Thyroid gland (tissue), 4 donors: ENCODE measurements around the gene BTBD6. TPM values are rescaled to one million over a fixed set of nuclear protein-coding genes. Genes with fewer than 3 reads are reported as not detected.

Source experiments
- DNase-seq, 2 donors: peaks; one replicate each; pipeline ENCODE4 v3.0.0-alpha.2; 2019
- H3K27ac ChIP-seq, 3 donors: fragments of 200-600 bp; sonication (generic); 1 replicate in 2 of 3; 2 replicates in 1 of 3; pipeline ENCODE4 v1.5.1; 2016 to 2019; ENCODE audit warnings: mild to moderate bottlenecking in 1 of 3, moderate library complexity in 1 of 3
- H3K27me3 ChIP-seq: fragments of 200-600 bp; sonication (generic); one replicate; pipeline ENCODE4 v1.5.1; 2019
- H3K36me3 ChIP-seq, 2 donors: fragments of 200-600 bp; sonication (generic); one replicate each; pipeline ENCODE4 v1.5.1; 2016 to 2019
- H3K4me1 ChIP-seq, 2 donors: fragments of 200-600 bp; sonication (generic); one replicate each; pipeline ENCODE4 v1.5.1; 2017 to 2019
- H3K4me3 ChIP-seq, 3 donors: fragments of 200-600 bp; sonication (generic); replicated peaks in 1 of 3; 1 replicate in 2 of 3; 2 replicates in 1 of 3; pipeline ENCODE4 v1.5.1; 2016; ENCODE audit warnings: mild to moderate bottlenecking in 1 of 3
- H3K9me3 ChIP-seq: fragments of 200-600 bp; sonication (generic); one replicate; pipeline ENCODE4 v1.5.1; 2017
- POLR2A ChIP-seq, 2 donors: fragments of 450-650 bp; IDR thresholded peaks; one replicate each; pipeline ENCODE4 v1.6.1; 2017; ENCODE audit warnings: antibody characterized with exemption in 2 of 2, mild to moderate bottlenecking in 2 of 2, moderate library complexity in 1 of 2
- WGBS, 2 donors: methylation state at CpG; one replicate each; pipeline ENCODE4 v1.1.5; 2017; 5-methylcytosine and 5-hydroxymethylcytosine counted together
- intact Hi-C: fragments of 100-400 bp; cut with DNase I; formaldehyde crosslinking; loops from one replicate; pipeline ENCODE4 v1.15.1; 2023
- total RNA-seq, 4 donors: library from RNA; depleted of rRNA; stranded (reverse); fragments of >200 nt; gene quantifications; one replicate each; pipeline ENCODE4 v1.2.3, GENCODE V29; 2016
- TF ChIP-seq, protein P1 (sequence below), 6 experiments: fragments of 200-600 bp in 3 of 6; fragments of 450-650 bp in 3 of 6; sonication (generic) in 3 of 6; IDR thresholded peaks; one replicate each; pipeline ENCODE4 v1.5.1; 2016 to 2019; ENCODE audit warnings: antibody characterized with exemption in 6 of 6, mild to moderate bottlenecking in 2 of 6, inconsistent platforms in 1 of 6, moderate library complexity in 1 of 6

Gene BTBD6
- total RNA-seq, 4 donors from 2014 or later: 35.9 to 58.2 (median 44.2) TPM

DNA sequence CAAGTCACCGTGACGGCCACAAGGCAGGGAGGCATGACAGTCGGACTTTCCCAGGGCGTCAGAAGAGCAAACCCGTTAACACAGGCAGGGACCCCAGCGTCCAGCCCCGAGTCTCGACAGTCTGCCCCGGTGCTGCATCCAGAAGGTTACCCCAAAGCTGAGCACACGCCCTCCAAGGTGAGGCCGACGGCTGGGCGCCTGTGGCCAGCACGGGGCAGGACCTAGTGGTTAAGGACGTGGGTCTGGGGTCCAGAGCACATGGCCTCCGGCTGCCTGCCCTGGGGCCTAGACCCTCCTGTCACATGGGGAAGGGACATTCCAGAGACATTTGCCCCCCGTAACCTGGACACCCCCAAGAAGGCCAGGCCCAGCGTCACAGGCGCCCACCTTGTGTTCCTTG is 29.7 kb upstream of the BTBD6 start:
- H3K36me3 ChIP-seq: peaks cover 11 to 16% of the 10 kb centered on the region in 2 donors
- no peaks in the 10 kb centered on the region for H3K9me3 ChIP-seq
- no peak overlapping the region for H3K4me3 ChIP-seq
- no peaks in the 10 kb centered on the region for H3K27me3 ChIP-seq
- 85 to 92% methylated on average over 15 to 19 of the region's 19 CpGs for WGBS, 2 donors
- TF ChIP-seq, protein P1, sequence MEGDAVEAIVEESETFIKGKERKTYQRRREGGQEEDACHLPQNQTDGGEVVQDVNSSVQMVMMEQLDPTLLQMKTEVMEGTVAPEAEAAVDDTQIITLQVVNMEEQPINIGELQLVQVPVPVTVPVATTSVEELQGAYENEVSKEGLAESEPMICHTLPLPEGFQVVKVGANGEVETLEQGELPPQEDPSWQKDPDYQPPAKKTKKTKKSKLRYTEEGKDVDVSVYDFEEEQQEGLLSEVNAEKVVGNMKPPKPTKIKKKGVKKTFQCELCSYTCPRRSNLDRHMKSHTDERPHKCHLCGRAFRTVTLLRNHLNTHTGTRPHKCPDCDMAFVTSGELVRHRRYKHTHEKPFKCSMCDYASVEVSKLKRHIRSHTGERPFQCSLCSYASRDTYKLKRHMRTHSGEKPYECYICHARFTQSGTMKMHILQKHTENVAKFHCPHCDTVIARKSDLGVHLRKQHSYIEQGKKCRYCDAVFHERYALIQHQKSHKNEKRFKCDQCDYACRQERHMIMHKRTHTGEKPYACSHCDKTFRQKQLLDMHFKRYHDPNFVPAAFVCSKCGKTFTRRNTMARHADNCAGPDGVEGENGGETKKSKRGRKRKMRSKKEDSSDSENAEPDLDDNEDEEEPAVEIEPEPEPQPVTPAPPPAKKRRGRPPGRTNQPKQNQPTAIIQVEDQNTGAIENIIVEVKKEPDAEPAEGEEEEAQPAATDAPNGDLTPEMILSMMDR (IDR thresholded peaks at IDR 0.05): no peak
- no peak for TF ChIP-seq POLR2A (IDR thresholded peaks at IDR 0.05)
- no peak overlapping the region for H3K27ac ChIP-seq
- DNase-seq: no peak
- intact Hi-C loops: no loop called here
- peaks cover 23 to 29% of the 10 kb centered on the region in 2 donors for H3K4me1 ChIP-seq

DNA sequence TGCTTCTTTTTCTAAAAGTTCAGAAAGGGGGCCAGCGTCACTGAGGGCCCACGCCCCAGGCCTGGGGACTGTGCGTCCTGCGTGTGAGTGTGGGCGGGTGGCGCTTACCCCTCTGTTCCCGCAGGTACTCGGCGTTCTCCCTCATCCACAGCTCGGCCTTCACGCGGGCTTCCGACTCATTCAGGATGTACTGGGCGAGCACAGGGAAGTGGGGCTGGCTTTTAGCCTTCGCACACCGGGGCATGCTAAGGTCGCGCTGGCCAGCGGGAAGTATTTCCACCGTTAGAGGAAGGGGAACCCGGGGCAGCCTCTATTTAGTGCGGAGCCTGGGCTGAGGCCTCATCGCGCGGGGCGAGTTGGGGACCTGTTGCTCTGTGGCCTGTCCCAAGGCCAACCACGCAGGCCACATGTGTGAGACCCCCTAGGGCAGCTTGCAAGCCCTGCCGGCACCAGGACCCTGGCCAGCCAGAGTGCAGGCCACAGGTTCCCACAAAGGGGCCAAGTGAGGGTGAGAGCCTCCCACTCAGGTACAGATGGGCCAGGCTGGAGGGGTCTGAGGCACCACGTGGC is 29.2 kb upstream of the BTBD6 start:
- Histone ChIP-seq H3K27me3 (no peaks in the 10 kb centered on the region), H3K36me3 (peaks cover 11 to 16% of the 10 kb centered on the region in 2 donors), H3K4me1 (peaks cover 23 to 34% of the 10 kb centered on the region in 2 donors), H3K27ac (no peak overlapping the region), H3K4me3 (no peak overlapping the region), H3K9me3 (no peaks in the 10 kb centered on the region)
- DNase-seq: no peak
- intact Hi-C loops: no loop called here
- 93 to 95% methylated on average over 22 to 29 of the region's 29 CpGs for WGBS, 2 donors
- no peak for TF ChIP-seq POLR2A (IDR thresholded peaks at IDR 0.05)
- TF ChIP-seq, protein P1 (IDR thresholded peaks at IDR 0.05): no peak

DNA sequence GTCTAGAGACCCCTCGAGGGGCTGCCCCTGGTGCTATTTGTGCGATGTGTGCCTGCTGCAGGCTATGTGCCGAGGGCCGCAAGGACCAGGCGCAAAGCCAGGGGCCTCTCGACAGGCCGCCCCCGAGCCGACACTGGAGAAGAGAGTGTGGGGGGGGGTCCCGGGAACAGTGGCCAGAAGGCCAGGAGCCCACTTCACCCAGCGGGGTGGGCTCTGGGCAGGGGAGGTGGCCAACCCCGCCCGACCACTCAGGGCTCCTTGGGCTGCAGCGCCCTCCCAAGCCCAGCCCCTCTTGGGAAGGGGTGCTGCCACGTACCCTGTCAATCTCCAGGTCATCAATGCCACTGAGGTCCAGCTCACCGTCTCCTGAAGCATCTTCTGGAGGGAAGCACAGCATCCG is 28.6 kb upstream of the BTBD6 start:
- Histone ChIP-seq H3K9me3 (no peaks in the 10 kb centered on the region), H3K4me3 (no peak overlapping the region), H3K27me3 (no peaks in the 10 kb centered on the region), H3K4me1 (peaks cover 25 to 35% of the 10 kb centered on the region in 2 donors), H3K27ac (peak overlapping the region in 1 of 3 donors; percentile 47), H3K36me3 (peaks cover 11 to 16% of the 10 kb centered on the region in 2 donors)
- WGBS, 2 donors: 91 to 95% methylated on average over 10 to 14 of the region's 17 CpGs
- DNase-seq: no peak
- TF ChIP-seq, protein P1 (IDR thresholded peaks at IDR 0.05): no peak
- no peak for TF ChIP-seq POLR2A (IDR thresholded peaks at IDR 0.05)
- intact Hi-C loops: no loop called here

- peak; percentile 83 to 91 for DNase-seq
- WGBS, 2 donors: 79 to 87% methylated on average over 17 to 22 of the region's 29 CpGs
- Histone ChIP-seq H3K36me3 (peaks cover 11 to 16% of the 10 kb centered on the region in 2 donors), H3K4me1 (peaks cover 27 to 41% of the 10 kb centered on the region in 2 donors), H3K27ac (peak overlapping the region in 2 of 3 donors; percentile 47 to 50), H3K4me3 (no peak overlapping the region), H3K9me3 (no peaks in the 10 kb centered on the region), H3K27me3 (no peaks in the 10 kb centered on the region)
- TF ChIP-seq, protein P1 (IDR thresholded peaks at IDR 0.05): no peak
- TF ChIP-seq POLR2A (IDR thresholded peaks at IDR 0.05): no peak
- intact Hi-C loops: no loop called here
Measured at GRCh38 chr14:105220699-105221597, 27.4 kb upstream of the BTBD6 start.
